HepG2 (cell line): ENCODE results near the gene ARHGEF12. TPM values are rescaled to one million over a fixed set of nuclear protein-coding genes. Genes with fewer than 3 reads are reported as not detected.

ENCODE experiments used
- ARNT2 ChIP-seq: sonication (generic); formaldehyde crosslinking; IDR thresholded peaks from 2 replicates; pipeline ENCODE4 v1.8.0; 2022; ENCODE audit warnings: mild to moderate bottlenecking, low read depth, missing genetic modification reagents, moderate library complexity
- KDM2A ChIP-seq: sonication (generic); formaldehyde crosslinking; IDR thresholded peaks from 2 replicates; pipeline ENCODE4 v1.4.0; 2020; ENCODE audit warnings: low read depth, missing genetic modification reagents, borderline replicate concordance
- MTA3 ChIP-seq: sonication (generic); formaldehyde crosslinking; IDR thresholded peaks from 2 replicates; pipeline ENCODE4 v1.4.0; 2020; ENCODE audit warnings: missing genetic modification reagents
- NCOA2 ChIP-seq: sonication (generic); formaldehyde crosslinking; IDR thresholded peaks from 2 replicates; pipeline ENCODE4 v1.8.0; 2022; ENCODE audit warnings: inconsistent platforms
- NFYC ChIP-seq: IDR thresholded peaks from 2 replicates; pipeline ENCODE4 v1.6.1; 2016; ENCODE audit warnings: missing genetic modification reagents, missing compliant biosample characterization
- PHF8 ChIP-seq: sonication (generic); formaldehyde crosslinking; IDR thresholded peaks from 2 replicates; pipeline ENCODE4 v1.5.0; 2020; ENCODE audit warnings: missing genetic modification reagents
- ZBTB7A ChIP-seq: sonication (generic); formaldehyde crosslinking; IDR thresholded peaks from 2 replicates; pipeline ENCODE4 v1.8.0; 2022; ENCODE audit warnings: mild to moderate bottlenecking, missing genetic modification reagents
- ZFP36 ChIP-seq: fragments of 150-350 bp; IDR thresholded peaks from 2 replicates; pipeline ENCODE4 v1.6.1; 2018; ENCODE audit warnings: borderline replicate concordance, low read length, low read depth; ENCODE audit not compliant: partially characterized antibody
- ZNF142 ChIP-seq: sonication (generic); formaldehyde crosslinking; IDR thresholded peaks from 2 replicates; pipeline ENCODE4 v1.4.0; 2020; ENCODE audit warnings: missing genetic modification reagents
- ZNF629 ChIP-seq: sonication (generic); formaldehyde crosslinking; conservative IDR thresholded peaks from 2 replicates; pipeline ENCODE4 v1.5.0; 2020; ENCODE audit warnings: missing genetic modification reagents
- polyA plus RNA-seq, 8 experiments: library from polyadenylated mRNA; depleted of rRNA in 3 of 8; stranded (reverse) in 7 of 8; unstranded in 1 of 8; fragments of >200 nt; fragmentation: Illumina TruSeq in 4 of 8; extraction: Trizol in 4 of 8; gene quantifications; 2 replicates each; pipeline versions ENCODE4 v1.2.1 to v1.2.3, GENCODE V29; 2011 to 2016; ENCODE audit warnings: low read depth in 4 of 8, missing spikeins in 1 of 8, mixed read lengths in 1 of 8; ENCODE audit not compliant: insufficient read depth in 1 of 8
- total RNA-seq, 5 experiments: library from RNA; depleted of rRNA; stranded (reverse); fragments of >200 nt; fragmentation: Illumina TruSeq; extraction: Trizol; gene quantifications; 2 replicates each; pipeline ENCODE4 v1.2.3, GENCODE V29; 2016; ENCODE audit warnings: low read depth in 1 of 5
- TF ChIP-seq, protein P1 (sequence below): sonication (generic); formaldehyde crosslinking; IDR thresholded peaks from 2 replicates; pipeline ENCODE4 v1.4.0; 2020; ENCODE audit warnings: missing genetic modification reagents

ARHGEF12 gene
- total and polyA plus RNA-seq, 2 of the 13 experiments (the other 11 are each of a cell fraction or from before 2014, with no cell fraction given): 17.9 to 54.4 TPM

GRCh38 chr11:120304526-120304925 is 31.7 kb upstream of the ARHGEF12 start (continued):
- no peak for TF ChIP-seq ZNF142 (CRISPR knock-in tag)
- no peak for TF ChIP-seq ZNF629 (CRISPR knock-in tag)
- TF ChIP-seq KDM2A (CRISPR knock-in tag): no peak
- no peak for TF ChIP-seq NCOA2
- no peak for TF ChIP-seq ZFP36
- no peak for TF ChIP-seq PHF8 (CRISPR knock-in tag)
- TF ChIP-seq, protein P1, sequence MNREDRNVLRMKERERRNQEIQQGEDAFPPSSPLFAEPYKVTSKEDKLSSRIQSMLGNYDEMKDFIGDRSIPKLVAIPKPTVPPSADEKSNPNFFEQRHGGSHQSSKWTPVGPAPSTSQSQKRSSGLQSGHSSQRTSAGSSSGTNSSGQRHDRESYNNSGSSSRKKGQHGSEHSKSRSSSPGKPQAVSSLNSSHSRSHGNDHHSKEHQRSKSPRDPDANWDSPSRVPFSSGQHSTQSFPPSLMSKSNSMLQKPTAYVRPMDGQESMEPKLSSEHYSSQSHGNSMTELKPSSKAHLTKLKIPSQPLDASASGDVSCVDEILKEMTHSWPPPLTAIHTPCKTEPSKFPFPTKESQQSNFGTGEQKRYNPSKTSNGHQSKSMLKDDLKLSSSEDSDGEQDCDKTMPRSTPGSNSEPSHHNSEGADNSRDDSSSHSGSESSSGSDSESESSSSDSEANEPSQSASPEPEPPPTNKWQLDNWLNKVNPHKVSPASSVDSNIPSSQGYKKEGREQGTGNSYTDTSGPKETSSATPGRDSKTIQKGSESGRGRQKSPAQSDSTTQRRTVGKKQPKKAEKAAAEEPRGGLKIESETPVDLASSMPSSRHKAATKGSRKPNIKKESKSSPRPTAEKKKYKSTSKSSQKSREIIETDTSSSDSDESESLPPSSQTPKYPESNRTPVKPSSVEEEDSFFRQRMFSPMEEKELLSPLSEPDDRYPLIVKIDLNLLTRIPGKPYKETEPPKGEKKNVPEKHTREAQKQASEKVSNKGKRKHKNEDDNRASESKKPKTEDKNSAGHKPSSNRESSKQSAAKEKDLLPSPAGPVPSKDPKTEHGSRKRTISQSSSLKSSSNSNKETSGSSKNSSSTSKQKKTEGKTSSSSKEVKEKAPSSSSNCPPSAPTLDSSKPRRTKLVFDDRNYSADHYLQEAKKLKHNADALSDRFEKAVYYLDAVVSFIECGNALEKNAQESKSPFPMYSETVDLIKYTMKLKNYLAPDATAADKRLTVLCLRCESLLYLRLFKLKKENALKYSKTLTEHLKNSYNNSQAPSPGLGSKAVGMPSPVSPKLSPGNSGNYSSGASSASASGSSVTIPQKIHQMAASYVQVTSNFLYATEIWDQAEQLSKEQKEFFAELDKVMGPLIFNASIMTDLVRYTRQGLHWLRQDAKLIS: no peak
- no peak for TF ChIP-seq MTA3
- no peak for TF ChIP-seq ARNT2 (CRISPR knock-in tag)
- TF ChIP-seq NFYC (CRISPR knock-in tag): no peak
- TF ChIP-seq ZBTB7A (CRISPR knock-in tag): no peak
